Measurements from ENCODE around the gene TMCC3. TPM values are rescaled to one million over a fixed set of nuclear protein-coding genes. Genes with fewer than 3 reads are reported as not detected.

The TMCC3 gene
- total RNA-seq, 1 donor = 0.72 TPM

GRCh38 chr12:94620621-94621020 lies 29.7 kb downstream of the TMCC3 start:
- DNase-seq (ENCODE audit: low read depth) = no peak
- no peak overlapping the region for H3K4me3 ChIP-seq (ENCODE audit: low read depth, low read length)
- no peak for TF ChIP-seq CTCF (IDR thresholded peaks at IDR 0.05; ENCODE audit: insufficient read depth, low read length)

GRCh38 chr12:94618995-94619695 lies 31.2 kb downstream of the TMCC3 start:
- peak; percentile 82 for DNase-seq (ENCODE audit: low read depth)
- TF ChIP-seq CTCF (IDR thresholded peaks at IDR 0.05; ENCODE audit: insufficient read depth, low read length) = no peak
- H3K4me3 ChIP-seq (ENCODE audit: low read depth, low read length) = no peak overlapping the region

GRCh38 chr12:94617101-94617500 lies 33.3 kb downstream of the TMCC3 start:
- TF ChIP-seq CTCF (IDR thresholded peaks at IDR 0.05; ENCODE audit: insufficient read depth, low read length) = no peak
- no peak for DNase-seq (ENCODE audit: low read depth)
- no peak overlapping the region for H3K4me3 ChIP-seq (ENCODE audit: low read depth, low read length)

GRCh38 chr12:94616203-94616729 lies 34.1 kb downstream of the TMCC3 start:
- no peak for TF ChIP-seq CTCF (IDR thresholded peaks at IDR 0.05; ENCODE audit: insufficient read depth, low read length)
- DNase-seq (ENCODE audit: low read depth) = no peak
- H3K4me3 ChIP-seq (ENCODE audit: low read depth, low read length) = no peak overlapping the region

DNA sequence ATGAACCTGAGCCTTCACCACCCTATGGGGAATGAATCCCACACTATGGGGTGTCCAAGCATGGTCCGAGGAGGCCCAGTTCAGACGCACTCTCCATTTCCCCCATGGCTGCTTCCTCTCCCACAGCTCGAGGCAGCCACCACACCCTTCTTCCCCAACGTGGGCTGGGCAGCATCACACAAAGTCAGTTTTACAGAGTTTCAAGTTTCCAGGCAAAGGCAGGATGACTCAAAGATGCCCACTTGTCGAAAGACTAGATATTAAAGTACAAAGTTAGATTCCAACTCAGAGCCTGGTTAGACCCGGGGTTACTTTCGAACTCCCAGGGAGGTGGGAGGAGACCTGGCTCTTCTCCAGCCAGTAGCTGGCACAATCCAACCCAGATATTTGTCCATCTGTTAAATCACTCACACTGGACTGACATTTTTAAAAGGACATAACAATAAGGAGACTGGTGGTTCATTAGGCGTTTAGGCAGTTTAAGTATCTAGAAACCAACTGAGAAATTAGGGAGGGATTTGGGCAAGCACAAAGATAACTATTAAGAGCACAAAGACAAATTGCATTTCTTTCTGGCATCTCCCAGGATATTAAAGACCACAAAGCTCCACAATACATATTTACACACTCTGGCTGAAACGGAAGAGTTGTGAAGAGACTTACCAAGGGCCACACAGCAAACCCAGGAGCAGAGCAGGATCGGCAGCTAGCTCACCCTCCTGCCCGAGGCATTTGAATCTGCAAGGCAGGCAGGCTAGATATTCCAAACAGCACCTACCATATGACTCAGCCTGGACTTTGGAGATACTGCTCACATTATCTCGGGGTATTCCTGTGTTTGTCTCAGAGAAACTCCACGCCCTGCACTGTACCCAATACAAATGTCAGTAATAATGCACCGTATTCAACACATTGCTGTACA lies 34.8 kb downstream of the TMCC3 start:
- TF ChIP-seq CTCF (IDR thresholded peaks at IDR 0.05; ENCODE audit: insufficient read depth, low read length) = no peak
- peak; percentile 44 for DNase-seq (ENCODE audit: low read depth)
- no peak overlapping the region for H3K4me3 ChIP-seq (ENCODE audit: low read depth, low read length)

DNA sequence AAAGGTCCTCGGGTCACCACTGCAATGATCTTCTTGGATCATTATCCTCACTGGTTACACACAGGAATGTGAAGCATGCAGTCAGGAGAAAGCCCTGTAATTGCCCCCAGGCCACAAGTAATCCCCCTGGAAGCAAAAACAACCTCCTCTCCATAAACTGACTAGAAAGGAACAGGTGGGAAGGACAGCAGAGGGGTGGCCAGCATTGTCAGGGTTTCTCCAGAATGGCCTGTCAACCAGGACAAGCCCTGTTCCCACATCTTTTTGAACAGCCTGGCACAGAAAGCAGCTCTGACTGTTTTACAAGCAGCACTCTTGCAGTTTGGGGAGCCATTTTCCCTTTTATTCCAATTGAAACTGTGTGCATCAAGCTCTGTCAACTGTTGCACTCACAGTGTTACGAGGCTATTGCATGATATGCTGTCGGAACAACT lies 36.1 kb downstream of the TMCC3 start:
- TF ChIP-seq CTCF (IDR thresholded peaks at IDR 0.05; ENCODE audit: insufficient read depth, low read length) = no peak
- peak; percentile 14 for DNase-seq (ENCODE audit: low read depth)
- no peak overlapping the region for H3K4me3 ChIP-seq (ENCODE audit: low read depth, low read length)

Measured in fibroblast of the aortic adventitia (primary cell).